Breast epithelium (tissue), 3 donors: ENCODE data around the gene UBIAD1.
"Not testable (repeated sequence)": the region's sequence is repeated elsewhere in the genome, so short reads cannot be mapped to it uniquely, and the experiment has no call there.

Experiments
- CTCF ChIP-seq, 3 donors: fragments of 450-650 bp; IDR thresholded peaks; one replicate each; pipeline ENCODE4 v1.5.1; 2016 to 2017; ENCODE audit warnings: antibody characterized with exemption in 3 of 3, mild to moderate bottlenecking in 3 of 3, moderate library complexity in 3 of 3
- POLR2AphosphoS5 ChIP-seq, 3 donors: sonication (generic); formaldehyde crosslinking; IDR thresholded peaks; one replicate each; pipeline ENCODE4 v1.6.1; 2017; ENCODE audit warnings: antibody characterized with exemption in 3 of 3

DNA sequence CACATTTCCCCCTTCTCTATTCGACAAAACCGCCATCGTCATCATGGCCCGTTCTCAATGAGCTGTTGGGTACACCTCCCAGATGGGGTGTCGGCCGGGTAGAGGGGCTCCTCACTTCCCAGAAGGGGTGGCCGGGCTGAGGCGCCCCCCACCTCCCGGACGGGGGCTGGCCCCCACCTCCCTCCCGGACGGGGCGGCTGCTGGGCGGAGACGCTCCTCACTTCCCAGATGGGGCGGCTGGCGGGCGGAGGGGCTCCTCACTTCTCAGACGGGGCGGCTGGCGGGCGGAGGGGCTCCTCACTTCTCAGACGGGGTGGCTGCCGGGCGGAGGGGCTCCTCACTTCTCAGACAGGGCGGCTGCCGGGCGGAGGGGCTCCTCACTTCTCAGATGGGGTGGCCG is 32.5 kb downstream of the UBIAD1 start:
- TF ChIP-seq CTCF, POLR2AphosphoS5 (IDR thresholded peaks at IDR 0.05): not testable (repeated sequence)
